ENCODE results near the gene MTF1. TPM values are rescaled to one million over a fixed set of nuclear protein-coding genes. Genes with fewer than 3 reads are reported as not detected.

MTF1 gene
- total and polyA plus RNA-seq, 12 donors, result 1.5 to 17.1 (median 10.5) TPM

DNA sequence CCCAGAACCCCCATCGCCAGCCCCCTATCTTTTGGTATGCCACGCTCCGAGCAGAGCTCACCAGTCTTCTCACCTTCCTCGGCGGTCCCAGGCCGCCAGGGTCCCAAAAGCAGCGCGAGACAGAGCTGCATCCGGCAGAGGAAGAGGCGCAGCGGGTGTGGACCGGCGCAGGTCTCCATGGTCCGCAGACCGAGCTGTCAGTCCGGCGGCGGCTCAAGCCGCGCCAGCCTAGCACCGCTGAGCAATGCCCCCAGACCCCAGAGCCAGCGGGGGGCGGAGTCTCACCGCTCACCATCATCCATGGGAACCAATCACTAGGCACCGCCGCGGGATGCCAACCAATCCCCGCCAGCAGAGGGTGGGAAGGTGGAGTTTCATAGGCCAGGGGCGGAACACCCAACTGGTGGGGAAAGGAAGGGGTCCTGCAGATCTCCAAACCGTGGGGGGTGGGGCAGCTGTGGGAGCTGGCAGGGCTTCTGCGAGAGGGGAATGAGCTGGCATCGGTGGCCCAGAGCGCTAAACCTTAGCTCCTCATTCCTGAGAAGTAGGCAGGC, 94.4 kb downstream of the MTF1 start, which contains the start of gene EPHA10:
Gene EPHA10, minus strand, starts transcription at position 233 of the 554 bp plus-strand sequence. Its CDS starts 54 bp downstream, at position 179.
- TF ChIP-seq, protein P1, sequence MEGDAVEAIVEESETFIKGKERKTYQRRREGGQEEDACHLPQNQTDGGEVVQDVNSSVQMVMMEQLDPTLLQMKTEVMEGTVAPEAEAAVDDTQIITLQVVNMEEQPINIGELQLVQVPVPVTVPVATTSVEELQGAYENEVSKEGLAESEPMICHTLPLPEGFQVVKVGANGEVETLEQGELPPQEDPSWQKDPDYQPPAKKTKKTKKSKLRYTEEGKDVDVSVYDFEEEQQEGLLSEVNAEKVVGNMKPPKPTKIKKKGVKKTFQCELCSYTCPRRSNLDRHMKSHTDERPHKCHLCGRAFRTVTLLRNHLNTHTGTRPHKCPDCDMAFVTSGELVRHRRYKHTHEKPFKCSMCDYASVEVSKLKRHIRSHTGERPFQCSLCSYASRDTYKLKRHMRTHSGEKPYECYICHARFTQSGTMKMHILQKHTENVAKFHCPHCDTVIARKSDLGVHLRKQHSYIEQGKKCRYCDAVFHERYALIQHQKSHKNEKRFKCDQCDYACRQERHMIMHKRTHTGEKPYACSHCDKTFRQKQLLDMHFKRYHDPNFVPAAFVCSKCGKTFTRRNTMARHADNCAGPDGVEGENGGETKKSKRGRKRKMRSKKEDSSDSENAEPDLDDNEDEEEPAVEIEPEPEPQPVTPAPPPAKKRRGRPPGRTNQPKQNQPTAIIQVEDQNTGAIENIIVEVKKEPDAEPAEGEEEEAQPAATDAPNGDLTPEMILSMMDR (IDR thresholded peaks at IDR 0.05), result no peak
- peaks cover 10 to 95% (median 91%) of the 10 kb centered on the region in 7 donors for H3K27me3 ChIP-seq
- intact Hi-C loops (cut with DNase I), result no loop called here

GRCh38 chr1:37764414-37764825, 95.0 kb downstream of the MTF1 start:
- no peaks in the 10 kb centered on the region for H3K36me3 ChIP-seq
- peaks cover 10 to 97% (median 94%) of the 10 kb centered on the region in 7 donors for H3K27me3 ChIP-seq
- no peak overlapping the region for H3K4me3 ChIP-seq
- TF ChIP-seq, protein P1 (IDR thresholded peaks at IDR 0.05), result no peak
- H3K9me3 ChIP-seq, result no peaks in the 10 kb centered on the region
- WGBS, 2 donors, result 4 to 5% methylated on average over 29 of the region's 29 CpGs
- DNase-seq (peak in 1 of 2 donors; percentile 26), ATAC-seq (peak in 3 of 8 donors; percentile 39 to 66 (median 61))
- H3K27ac ChIP-seq, result no peak overlapping the region
- no peaks in the 10 kb centered on the region for H3K4me1 ChIP-seq
- intact Hi-C loops (cut with DNase I), result no loop called here

More for the DNA sequence above, 94.4 kb downstream of the MTF1 start, which contains the start of gene EPHA10:
- Histone ChIP-seq H3K4me3 (no peak within 1 kb of the TSS), H3K9me3 (no peaks in the 10 kb centered on the region), H3K4me1 (no peaks in the 10 kb centered on the region), H3K27ac (no peak within 1 kb of the TSS), H3K36me3 (no peaks in the 10 kb centered on the region)
- DNase-seq (no peak), ATAC-seq (no peak)
- WGBS, 2 donors, result 1 to 2% methylated on average over 33 of the region's 33 CpGs

DNA sequence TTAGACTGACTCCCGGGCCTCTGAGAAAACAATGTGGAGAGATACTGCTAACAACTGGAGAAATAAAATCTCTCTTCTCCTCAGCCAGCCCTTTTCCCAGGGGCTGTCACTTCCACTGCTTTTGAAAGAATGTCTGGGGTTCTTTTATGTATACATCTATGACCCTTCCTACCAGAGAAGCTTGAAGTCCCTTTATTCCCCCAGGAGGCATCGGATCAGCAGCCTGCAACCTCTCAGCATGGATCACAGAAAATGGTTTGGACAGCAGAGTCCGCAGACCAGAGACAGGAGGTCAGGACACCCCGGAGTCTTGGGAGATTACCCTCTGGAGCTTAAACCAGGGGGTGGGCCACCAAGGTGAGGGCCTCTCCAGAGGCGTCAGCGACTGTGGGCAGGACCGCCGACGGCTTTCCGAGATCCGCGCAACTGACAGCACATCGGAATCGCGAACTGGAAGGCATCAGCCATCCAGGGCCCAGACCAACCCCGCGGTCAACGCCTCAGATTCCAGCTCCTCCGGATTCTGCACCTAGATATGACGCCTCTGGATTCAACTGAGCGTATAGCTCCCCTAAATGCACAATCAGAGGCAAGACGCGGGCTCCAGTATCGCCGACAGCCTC, 95.5 kb downstream of the MTF1 start:
- H3K4me1 ChIP-seq, result no peaks in the 10 kb centered on the region
- peaks cover 10 to 97% (median 94%) of the 10 kb centered on the region in 7 donors for H3K27me3 ChIP-seq
- no peak for ATAC-seq
- TF ChIP-seq, protein P1 (IDR thresholded peaks at IDR 0.05), result no peak
- intact Hi-C loops (cut with DNase I), result no loop called here
- no peak overlapping the region for H3K4me3 ChIP-seq
- no peaks in the 10 kb centered on the region for H3K36me3 ChIP-seq
- DNase-seq, result no peak
- 20 to 21% methylated on average over 25 of the region's 25 CpGs for WGBS, 2 donors
- no peak overlapping the region for H3K27ac ChIP-seq
- no peaks in the 10 kb centered on the region for H3K9me3 ChIP-seq

GRCh38 chr1:37762516-37762915, 96.9 kb downstream of the MTF1 start:
- H3K4me1 ChIP-seq, result no peaks in the 10 kb centered on the region
- no peak overlapping the region for H3K4me3 ChIP-seq
- H3K27ac ChIP-seq, result no peak overlapping the region
- H3K27me3 ChIP-seq, result peaks cover 10 to 96% (median 93%) of the 10 kb centered on the region in 7 donors
- DNase-seq (no peak), ATAC-seq (no peak)
- no peaks in the 10 kb centered on the region for H3K36me3 ChIP-seq
- no peaks in the 10 kb centered on the region for H3K9me3 ChIP-seq
- TF ChIP-seq, protein P1 (IDR thresholded peaks at IDR 0.05), result no peak
- intact Hi-C loops (cut with DNase I), result no loop called here
- 59 to 67% methylated on average over 2 of the region's 2 CpGs for WGBS, 2 donors

All from heart right ventricle (tissue), 16 donors.